Measurements from ENCODE around the gene KCTD3.

GRCh38 chr1:215669806-215670491, 102.8 kb downstream of the KCTD3 start:
- no peak for TF ChIP-seq EZH2 (IDR thresholded peaks at IDR 0.05; ENCODE audit: borderline replicate concordance, low read length)
- TF ChIP-seq, protein P1, sequence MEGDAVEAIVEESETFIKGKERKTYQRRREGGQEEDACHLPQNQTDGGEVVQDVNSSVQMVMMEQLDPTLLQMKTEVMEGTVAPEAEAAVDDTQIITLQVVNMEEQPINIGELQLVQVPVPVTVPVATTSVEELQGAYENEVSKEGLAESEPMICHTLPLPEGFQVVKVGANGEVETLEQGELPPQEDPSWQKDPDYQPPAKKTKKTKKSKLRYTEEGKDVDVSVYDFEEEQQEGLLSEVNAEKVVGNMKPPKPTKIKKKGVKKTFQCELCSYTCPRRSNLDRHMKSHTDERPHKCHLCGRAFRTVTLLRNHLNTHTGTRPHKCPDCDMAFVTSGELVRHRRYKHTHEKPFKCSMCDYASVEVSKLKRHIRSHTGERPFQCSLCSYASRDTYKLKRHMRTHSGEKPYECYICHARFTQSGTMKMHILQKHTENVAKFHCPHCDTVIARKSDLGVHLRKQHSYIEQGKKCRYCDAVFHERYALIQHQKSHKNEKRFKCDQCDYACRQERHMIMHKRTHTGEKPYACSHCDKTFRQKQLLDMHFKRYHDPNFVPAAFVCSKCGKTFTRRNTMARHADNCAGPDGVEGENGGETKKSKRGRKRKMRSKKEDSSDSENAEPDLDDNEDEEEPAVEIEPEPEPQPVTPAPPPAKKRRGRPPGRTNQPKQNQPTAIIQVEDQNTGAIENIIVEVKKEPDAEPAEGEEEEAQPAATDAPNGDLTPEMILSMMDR (conservative IDR thresholded peaks at IDR 0.05 in 1 of 2, IDR thresholded peaks at IDR 0.05 in 1 of 2; ENCODE audit: extremely low read depth in 1 of 2, insufficient read depth in 1 of 2, low read depth in 1 of 2, low read length in 2 of 2), result no peak
